Stimulated activated CD4-positive, alpha-beta T cell treated with anti-CD3 and anti-CD28 coated beads, Interleukin-2, amount 100 ng/mL, for 48 hours (primary cell): Measurements from ENCODE around the gene KLHDC7B.

ENCODE experiments used
- DNase-seq, 2 donors: peaks; one replicate each; pipeline ENCODE4 v3.0.0-alpha.2; 2020

KLHDC7B gene

DNA sequence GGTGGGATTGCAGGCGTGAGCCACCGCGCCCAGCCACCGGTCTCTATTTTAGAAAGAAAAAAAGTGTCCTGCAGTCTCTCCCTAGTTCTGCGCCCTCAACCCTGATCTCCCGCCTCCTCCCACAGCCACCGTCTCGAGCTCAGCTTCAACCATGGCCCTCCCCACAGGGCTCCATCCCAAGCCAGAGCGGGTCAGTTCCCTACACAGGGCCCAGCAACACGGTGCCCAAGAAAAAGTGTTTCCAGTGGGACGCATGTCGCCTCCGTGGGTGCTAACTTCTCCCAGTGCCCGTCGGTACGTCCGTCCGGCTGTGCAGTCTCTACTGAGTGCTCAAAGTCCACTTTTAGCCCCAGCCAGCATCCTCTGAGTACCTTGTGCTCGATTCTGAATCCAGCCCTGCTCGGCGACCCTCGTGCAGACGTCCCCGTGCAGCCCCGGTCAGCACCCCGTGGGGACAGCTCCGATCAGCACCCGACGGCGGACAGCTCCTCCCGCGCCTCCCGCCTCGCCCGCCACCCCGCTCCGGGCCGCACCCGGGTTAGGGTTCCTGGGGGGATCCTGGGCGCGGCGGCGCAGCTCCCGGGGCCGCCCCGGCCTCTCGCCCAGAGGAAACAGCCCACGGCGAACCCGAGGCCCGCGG, 54.2 kb downstream of the KLHDC7B start:
- peak; percentile 48 to 62 for DNase-seq

DNA sequence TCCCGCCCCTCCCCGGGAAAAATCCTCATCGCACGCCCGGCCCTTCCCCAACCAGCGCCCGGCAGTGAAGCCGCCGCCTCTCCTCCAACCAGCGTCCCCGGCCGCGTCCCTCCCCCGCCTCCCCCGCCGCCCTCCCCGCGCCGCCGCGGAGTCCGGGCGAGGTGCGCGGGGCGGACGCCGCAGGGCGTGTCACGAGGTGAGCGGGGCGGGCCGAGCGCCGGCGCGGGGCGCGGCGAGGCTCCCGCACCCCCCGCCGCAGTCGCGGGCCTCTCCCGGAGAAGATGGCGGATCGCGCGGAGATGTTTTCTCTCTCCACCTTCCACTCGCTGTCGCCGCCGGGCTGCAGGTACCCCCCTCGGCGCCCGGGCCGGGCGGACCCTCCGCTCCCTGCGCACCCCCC, 54.8 kb downstream of the KLHDC7B start, which contains the start of gene MAPK8IP2:
Gene MAPK8IP2, plus strand, starts transcription at position 256 of the 400 bp plus-strand sequence. Its CDS starts 26 bp downstream, at position 282.
- no peak for DNase-seq
